ENCODE data around the gene ALDH3B2.

ALDH3B2 gene

GRCh38 chr11:67615728-67616430 lies 58.5 kb downstream of the ALDH3B2 start:
- TF ChIP-seq EZH2phosphoT487 (conservative IDR thresholded peaks at IDR 0.05; ENCODE audit: low read length) (no peak), CTCF (IDR thresholded peaks at IDR 0.05; ENCODE audit: insufficient read depth, low read length, poor library complexity, severe bottlenecking) (no peak)
- H3K9ac ChIP-seq (ENCODE audit: low read length) = no peak overlapping the region
- H3K27ac ChIP-seq (ENCODE audit: low read depth, low read length) = no peak overlapping the region
- no peak overlapping the region for H3K4me2 ChIP-seq (ENCODE audit: low read depth, low read length, poor library complexity, severe bottlenecking)
- no peaks in the 10 kb centered on the region for H3K9me3 ChIP-seq (ENCODE audit: insufficient read depth, low read length)
- H3K9me2 ChIP-seq (replicated peaks; ENCODE audit: insufficient read depth, low read length) = no peaks in the 10 kb centered on the region
- no peaks in the 10 kb centered on the region for H4K20me1 ChIP-seq (ENCODE audit: low read depth, low read length)
- H3K27me3 ChIP-seq (ENCODE audit: low read length) = no peaks in the 10 kb centered on the region
- H3K36me3 ChIP-seq (ENCODE audit: low read length) = no peaks in the 10 kb centered on the region
- no peaks in the 10 kb centered on the region for H3K79me2 ChIP-seq (ENCODE audit: insufficient read depth, low read length)
- no peak overlapping the region for H3K4me3 ChIP-seq (ENCODE audit: insufficient read depth, low read length, poor library complexity, severe bottlenecking)
- 0 out of 2 replicates have a peak, but pooled peaks cover 5% of the 10 kb centered on the region for H3F3A ChIP-seq (ENCODE audit: insufficient read depth)
- H2AFZ ChIP-seq (ENCODE audit: low read depth, low read length, severe bottlenecking) = no peak overlapping the region

GRCh38 chr11:67614730-67615714 lies 59.4 kb downstream of the ALDH3B2 start:
- Histone ChIP-seq H3K9me3 (ENCODE audit: insufficient read depth, low read length) (no peaks in the 10 kb centered on the region), H3K79me2 (ENCODE audit: insufficient read depth, low read length) (no peaks in the 10 kb centered on the region), H3K9me2 (replicated peaks; ENCODE audit: insufficient read depth, low read length) (no peaks in the 10 kb centered on the region), H3K27ac (ENCODE audit: low read depth, low read length) (peak overlapping the region; percentile 86), H2AFZ (ENCODE audit: low read depth, low read length, severe bottlenecking) (peak overlapping the region; percentile 54), H3F3A (ENCODE audit: insufficient read depth) (0 out of 2 replicates have a peak, but pooled peaks cover 5% of the 10 kb centered on the region), H4K20me1 (ENCODE audit: low read depth, low read length) (no peaks in the 10 kb centered on the region), H3K4me3 (ENCODE audit: insufficient read depth, low read length, poor library complexity, severe bottlenecking) (no peak overlapping the region), H3K9ac (ENCODE audit: low read length) (peak overlapping the region; percentile 57), H3K4me2 (ENCODE audit: low read depth, low read length, poor library complexity, severe bottlenecking) (peak overlapping the region; percentile 57), H3K36me3 (ENCODE audit: low read length) (no peaks in the 10 kb centered on the region), H3K27me3 (ENCODE audit: low read length) (no peaks in the 10 kb centered on the region)
- TF ChIP-seq EZH2phosphoT487 (conservative IDR thresholded peaks at IDR 0.05; ENCODE audit: low read length) (no peak), CTCF (IDR thresholded peaks at IDR 0.05; ENCODE audit: insufficient read depth, low read length, poor library complexity, severe bottlenecking) (peak; percentile 63)

- Histone ChIP-seq H3K27ac (ENCODE audit: low read depth, low read length) (peak overlapping the region; percentile 86), H3K4me2 (ENCODE audit: low read depth, low read length, poor library complexity, severe bottlenecking) (peak overlapping the region; percentile 57), H3K27me3 (ENCODE audit: low read length) (no peaks in the 10 kb centered on the region), H3K9me3 (ENCODE audit: insufficient read depth, low read length) (no peaks in the 10 kb centered on the region), H3K9ac (ENCODE audit: low read length) (peak overlapping the region; percentile 57), H2AFZ (ENCODE audit: low read depth, low read length, severe bottlenecking) (peak overlapping the region; percentile 54), H3F3A (ENCODE audit: insufficient read depth) (peaks cover 5% of the 10 kb centered on the region; the same call in 1 of the 2 replicates), H3K4me3 (ENCODE audit: insufficient read depth, low read length, poor library complexity, severe bottlenecking) (peak overlapping the region; percentile 28), H3K36me3 (ENCODE audit: low read length) (no peaks in the 10 kb centered on the region), H3K9me2 (replicated peaks; ENCODE audit: insufficient read depth, low read length) (no peaks in the 10 kb centered on the region), H3K79me2 (ENCODE audit: insufficient read depth, low read length) (no peaks in the 10 kb centered on the region), H4K20me1 (ENCODE audit: low read depth, low read length) (no peaks in the 10 kb centered on the region)
- TF ChIP-seq EZH2phosphoT487 (conservative IDR thresholded peaks at IDR 0.05; ENCODE audit: low read length) = no peak
- peak; percentile 13 for TF ChIP-seq CTCF (IDR thresholded peaks at IDR 0.05; ENCODE audit: insufficient read depth, low read length, poor library complexity, severe bottlenecking)
These were observed 60.3 kb downstream of the ALDH3B2 start for GRCh38 chr11:67613960-67614715.
